Activated CD8-positive, alpha-beta memory T cell treated with anti-CD3 and anti-CD28 coated beads, Interleukin-2, amount 50 U/mL, for 1 hour (primary cell): ENCODE measurements around the gene NME7.
"Not testable (repeated sequence)": the region's sequence is repeated elsewhere in the genome, so short reads cannot be mapped to it uniquely, and the experiment has no call there.

Source experiments
- DNase-seq: peaks from one replicate; pipeline ENCODE4 v3.0.0-alpha.2; 2020; ENCODE audit errors: extremely low read depth

Gene NME7

DNA sequence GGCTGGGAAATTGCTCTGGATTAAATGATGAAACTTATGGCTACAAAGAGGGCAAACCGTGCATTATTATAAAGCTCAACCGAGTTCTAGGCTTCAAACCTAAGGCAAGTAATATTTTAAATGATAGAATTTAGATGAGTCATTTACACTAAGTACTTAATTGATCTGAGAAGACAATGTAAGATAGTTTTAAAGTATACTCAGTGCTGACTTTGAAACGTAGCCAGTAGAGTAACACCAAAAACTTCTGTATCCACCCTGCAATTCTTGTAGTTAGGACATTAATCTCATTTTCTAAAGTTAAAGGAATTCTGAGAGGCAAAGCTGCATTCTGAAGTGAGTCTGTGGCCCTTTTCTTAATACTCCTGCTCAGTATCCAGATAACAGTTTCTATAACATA, 240.3 kb downstream of the NME7 start:
- no peak for DNase-seq

DNA sequence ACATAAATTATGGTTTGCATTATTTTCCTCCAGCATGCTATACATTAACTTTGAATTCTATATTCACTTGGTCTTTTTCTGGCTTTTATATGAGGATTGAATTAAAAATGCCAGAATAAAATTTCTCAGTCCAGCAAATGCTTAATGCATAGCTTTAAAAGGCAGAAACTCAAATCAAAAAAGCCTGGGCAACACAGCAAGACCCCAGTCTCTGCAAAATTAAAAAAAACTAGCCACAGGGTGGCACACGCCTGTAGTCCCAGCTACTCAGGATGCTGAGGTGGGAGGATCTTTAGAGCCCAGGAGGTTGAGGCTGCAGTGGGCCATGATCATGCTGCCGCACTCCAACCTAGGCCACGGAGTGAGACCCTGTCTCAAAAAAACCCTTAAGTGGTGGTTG, 241.3 kb downstream of the NME7 start:
- DNase-seq, result no peak

DNA sequence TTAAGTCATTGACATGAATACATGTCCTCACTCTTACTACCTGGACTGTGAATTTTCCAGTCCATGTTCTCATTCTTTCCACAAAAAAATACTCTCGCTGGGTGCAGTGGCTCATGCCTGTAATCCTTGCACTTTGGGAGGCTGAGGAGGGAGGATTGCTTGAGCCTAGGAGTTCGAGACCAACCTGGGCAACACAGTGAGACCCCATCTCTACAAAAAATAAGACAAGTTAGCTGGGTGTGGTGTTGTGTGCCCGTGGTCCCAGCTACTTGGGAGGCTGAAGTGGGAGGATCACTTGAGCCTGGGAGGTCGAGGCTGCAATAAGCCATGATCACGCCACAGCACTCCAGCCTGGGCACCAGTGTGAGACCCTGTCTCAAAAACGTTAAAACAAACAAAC, 242.0 kb downstream of the NME7 start:
- DNase-seq, result not testable (repeated sequence)

DNA sequence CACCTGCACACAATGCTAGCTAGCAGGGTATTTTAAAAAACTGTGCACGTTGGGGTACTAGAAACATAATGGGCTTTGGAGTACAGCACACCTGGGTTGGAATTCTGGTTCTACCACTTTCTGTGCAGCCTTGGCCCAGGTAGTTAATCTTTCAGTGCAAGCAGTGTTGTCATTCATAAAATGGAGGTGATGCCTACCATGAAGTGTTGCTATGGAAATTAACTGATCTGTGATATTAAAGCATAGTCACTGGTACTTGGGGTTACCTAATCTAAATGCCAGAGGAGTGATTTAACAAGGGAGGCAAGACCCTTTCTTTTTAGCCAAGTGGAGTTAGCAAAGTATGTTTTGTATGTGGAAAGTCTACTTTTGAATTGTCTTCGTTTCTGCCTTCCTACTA, 243.1 kb downstream of the NME7 start:
- no peak for DNase-seq

- no peak for DNase-seq
Observed at GRCh38 chr1:169122976-169123375, 244.6 kb downstream of the NME7 start.

DNA sequence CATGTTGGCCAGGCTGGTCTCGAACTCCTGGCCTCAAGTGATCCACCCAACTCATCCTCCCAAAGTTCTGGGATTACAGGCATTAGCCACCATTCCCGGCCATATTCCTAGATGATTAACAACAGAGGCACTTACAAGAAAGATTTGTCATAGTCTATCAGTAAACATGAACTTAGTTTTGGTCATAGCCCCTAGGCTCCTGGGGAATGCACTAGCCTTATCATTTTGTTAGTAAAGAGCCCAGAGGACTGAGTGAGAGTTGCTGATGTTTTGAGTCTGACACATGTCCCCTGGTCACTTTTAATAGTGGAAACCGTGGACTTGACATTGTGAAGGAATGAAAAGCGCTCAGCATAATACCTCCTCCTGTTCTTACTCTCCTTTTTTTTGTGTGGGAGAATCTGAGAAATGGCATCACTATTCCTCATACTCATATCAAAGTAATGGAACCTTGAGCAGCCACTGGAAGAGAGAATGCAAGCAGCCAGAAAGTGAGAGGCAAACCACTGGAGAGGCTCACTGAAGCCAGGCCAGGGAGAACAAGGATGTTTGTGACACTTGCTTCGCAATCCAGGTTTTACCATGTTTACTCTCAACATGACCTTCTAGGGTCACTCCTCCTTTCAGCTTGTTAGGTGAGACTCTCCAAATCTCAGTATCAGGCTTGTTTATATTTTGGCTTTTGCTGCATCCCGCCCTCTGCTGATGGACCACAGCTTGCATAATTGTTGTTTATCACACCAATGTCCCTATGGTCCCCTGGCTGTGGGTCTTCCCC, 246.3 kb downstream of the NME7 start:
- no peak for DNase-seq

DNA sequence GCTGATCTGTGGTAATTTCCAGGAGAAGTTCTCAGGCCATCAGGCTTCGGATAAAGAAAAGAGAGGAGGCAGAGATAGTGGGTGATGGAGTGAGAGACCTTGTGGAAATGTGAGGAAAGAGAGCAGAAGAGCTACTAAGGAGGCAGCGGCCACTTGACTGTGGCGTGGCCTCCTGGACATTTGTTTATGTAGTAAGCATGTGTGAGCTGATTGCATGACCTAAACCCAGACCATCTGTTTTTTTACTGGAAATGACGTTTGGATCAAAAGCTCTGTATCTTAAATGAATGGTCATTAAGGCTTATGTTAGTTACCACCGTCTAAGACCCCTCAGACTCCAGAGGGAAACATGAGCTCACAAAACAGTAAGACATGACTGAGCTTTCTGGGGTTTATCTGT, 247.5 kb downstream of the NME7 start:
- DNase-seq, result no peak

- no peak for DNase-seq
Observed at GRCh38 chr1:169119405-169119804, 248.2 kb downstream of the NME7 start.

DNA sequence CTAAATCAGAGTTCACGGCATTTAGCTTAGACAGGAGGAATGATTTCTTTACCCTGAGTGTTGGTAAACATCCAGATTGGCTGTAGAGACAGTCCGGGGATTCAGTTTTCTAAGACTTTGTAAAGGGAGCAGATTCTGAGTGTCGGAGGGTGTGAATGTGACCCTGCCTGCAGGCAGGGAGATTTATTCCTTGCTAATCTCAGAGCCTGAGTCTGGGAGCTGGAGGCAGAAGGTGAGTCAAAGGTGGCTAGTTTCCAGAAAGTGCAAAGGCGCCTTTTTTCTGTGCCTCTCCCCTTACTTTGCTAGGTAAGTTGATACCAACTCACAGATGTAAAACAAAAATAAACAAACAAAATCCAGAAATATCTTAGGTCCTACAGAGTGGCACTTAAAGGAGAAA, 249.4 kb downstream of the NME7 start:
- DNase-seq, result no peak

GRCh38 chr1:169117599-169117998, 250.0 kb downstream of the NME7 start:
- DNase-seq, result no peak

DNA sequence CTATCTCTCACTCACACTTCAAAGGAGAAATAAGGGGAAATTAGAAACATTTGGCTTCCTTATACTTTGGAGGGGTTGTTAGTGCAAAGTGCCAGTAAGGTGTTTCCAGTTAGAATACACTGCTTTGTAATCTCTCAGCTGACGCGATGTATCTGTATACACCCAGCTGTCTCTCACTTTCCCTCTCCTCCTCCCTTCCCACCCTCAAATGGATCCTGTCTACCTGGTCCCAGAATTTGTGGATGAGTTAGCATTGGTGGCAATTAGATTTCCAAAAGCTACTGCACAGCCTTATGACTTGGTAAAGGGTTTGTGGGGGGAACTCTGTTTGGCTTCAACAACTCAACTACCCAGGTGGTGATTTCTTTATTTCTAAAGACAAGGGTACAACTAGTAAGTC, 250.6 kb downstream of the NME7 start:
- no peak for DNase-seq

- no peak for DNase-seq
Observed at GRCh38 chr1:169115891-169116585, 251.6 kb downstream of the NME7 start.

DNA sequence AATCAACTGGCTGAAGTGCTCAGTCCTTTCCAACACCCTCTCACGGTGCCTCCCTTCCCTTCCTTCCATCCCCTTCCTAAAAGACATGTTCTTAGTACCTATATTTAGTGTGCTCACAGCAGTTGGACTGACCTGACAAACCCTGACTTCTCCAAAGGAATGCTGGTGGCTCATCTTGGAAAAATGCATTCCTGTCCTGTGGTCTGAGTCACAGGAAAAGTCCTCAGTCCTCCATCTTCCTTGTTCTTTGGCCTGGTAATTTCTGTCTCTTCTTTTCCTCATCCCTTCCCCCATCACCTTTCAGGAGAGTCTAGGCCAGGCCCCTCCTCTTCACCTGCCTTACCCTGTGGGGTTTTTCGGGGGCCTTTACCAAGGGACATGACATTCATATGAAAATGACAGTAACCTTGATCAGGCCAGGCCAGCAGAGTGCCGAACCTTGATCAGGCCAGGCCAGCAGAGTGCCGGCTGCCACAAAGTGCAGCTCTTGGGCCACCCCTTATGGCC, 253.9 kb downstream of the NME7 start:
- no peak for DNase-seq

GRCh38 chr1:169112241-169112640, 255.4 kb downstream of the NME7 start:
- DNase-seq, result no peak

- DNase-seq, result no peak
Observed at GRCh38 chr1:169111472-169111871, 256.1 kb downstream of the NME7 start.

DNA sequence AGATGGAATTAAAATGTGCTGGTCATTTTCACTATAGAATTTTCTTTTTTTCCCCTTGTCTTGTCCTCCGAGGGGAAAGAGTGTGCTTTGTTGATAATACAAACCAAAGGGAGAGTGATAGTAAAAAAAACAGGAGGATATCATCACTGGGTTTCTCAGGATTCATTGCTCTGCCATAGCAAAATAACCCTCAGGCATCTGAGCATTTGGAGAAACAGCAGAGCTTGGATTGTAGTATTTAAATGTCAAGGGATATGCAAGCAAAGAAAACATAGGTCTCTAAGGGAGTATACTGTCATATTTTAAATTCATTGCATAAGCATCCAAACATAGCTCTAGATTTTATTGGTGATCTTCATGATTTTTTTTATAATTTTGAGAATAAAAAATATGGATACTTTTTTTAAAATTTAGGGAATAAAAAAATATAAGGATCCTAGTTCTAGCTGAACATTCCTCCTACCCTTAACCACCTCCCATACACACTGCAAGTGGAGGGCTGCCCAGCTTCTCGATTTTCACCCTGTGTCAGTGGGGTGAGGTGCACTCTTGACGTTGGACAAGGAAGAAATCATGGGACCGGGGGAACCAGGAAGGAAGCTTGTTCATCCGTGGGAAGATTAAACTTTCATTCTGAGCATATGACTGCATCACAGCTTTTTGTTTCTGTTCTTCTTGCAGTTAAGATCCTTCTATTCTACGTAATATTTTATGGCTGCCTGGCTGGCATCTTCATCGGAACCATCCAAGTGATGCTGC, 256.7 kb downstream of the NME7 start:
- no peak for DNase-seq

GRCh38 chr1:169110236-169110635, 257.4 kb downstream of the NME7 start:
- DNase-seq, result no peak

DNA sequence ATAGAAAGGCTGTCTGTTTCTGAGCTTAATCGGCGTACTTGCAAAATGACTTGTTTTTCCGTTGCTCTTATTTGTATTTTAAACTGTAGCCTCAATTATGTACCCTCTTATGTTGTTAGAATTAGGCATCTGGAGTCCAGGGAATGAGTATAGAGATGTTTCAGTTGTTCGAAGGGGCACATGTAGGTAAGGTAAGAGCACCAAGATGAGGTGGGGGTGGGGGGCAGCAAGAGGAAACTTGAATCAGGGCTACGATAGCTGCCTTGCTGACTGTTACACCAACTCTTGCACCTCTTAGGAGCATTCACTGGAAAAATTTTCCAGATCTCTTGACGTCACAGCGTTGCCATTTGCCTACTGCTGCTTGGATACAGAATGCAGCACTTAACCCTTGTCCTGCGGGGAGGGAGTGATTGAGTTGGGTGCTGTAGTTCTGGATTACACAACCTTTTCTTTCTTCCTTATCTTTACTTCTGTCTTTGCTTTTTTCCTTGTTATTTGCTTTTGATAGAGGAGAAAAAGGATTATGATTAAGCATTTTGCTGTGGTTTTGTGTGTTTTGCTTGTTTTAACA, 257.9 kb downstream of the NME7 start:
- no peak for DNase-seq

DNA sequence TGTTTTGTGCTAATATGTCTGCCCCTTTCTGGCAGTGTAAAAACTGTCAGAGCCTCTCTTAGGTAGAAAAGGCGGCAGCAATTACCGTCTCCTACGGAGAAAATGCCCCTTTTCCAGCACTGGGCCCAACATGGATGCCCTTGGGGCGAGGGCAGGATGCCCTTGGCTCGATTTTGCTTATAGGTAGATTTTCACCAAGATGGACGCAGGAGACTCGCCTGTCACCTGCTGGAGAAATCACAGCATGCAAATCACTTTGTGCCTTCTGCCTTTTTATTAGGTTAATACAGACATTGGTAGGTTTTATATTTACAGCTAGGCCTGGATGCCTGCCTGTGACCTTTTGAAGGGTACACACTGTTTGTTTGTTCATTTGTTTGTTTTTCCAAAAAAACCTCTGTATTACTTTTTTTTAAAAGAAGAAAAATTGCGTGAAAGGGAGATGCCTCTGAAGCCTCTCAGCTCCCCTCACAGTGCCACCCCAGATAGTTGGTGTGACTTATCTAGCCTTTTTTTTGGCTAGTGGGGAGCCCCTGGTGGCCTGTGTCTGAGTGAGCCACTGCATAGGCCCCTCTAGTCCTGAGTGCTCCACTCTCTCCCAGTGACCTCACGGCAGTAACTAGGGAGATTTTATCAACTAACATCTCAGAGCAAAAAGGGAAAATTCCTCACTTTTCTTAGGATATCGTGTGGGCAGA, 258.6 kb downstream of the NME7 start:
- no peak for DNase-seq

DNA sequence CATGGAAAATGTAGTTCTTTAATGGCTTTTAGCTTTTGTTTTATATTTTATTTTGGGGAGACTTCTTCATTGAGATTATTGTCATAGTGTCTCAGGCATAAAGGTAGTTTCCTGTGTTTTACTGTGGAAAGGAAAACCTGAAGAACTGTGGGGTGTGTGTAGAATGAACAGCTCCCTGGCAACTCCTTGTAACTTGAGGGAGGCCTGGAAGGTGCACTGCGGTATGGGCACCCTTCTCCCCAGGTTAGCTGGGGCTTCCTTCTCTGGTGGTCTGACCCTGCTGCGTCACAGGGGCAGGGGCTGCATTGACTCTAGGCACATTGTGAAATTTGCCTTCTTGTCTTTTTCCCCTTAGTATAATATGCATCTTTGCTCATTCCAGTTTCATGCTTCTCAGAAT, 259.4 kb downstream of the NME7 start:
- no peak for DNase-seq

DNA sequence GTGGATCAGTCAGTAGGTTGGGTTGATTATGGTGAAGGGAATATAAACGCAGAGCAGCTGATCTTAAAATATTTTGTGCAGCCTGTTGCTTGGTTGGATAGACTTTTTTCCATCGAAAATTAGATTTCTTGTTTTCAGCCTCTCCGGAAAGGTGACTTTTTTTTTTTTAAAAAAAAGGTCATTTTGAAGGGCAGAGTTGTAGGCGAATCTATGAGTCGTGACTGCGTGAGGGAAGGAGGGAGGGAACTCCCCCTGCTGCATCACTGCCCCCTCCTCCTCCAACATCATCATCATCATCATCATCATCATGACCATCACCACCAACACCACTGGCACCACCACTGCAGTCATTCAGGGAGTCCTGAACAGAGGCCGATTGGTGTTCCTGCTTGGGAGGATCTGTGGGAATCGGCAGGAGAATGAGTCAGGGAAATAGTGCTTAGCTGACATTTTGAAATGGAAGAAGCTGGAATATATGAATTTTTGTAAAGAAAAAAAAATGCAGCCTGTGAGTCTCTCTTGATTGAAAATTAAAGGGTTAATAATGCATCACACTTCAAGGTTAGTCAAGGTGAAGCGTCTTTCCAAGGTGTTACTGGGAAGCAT, 259.9 kb downstream of the NME7 start:
- DNase-seq, result no peak
